Measurements from ENCODE around the gene ITPKB.

Gene ITPKB

GRCh38 chr1:226687426-226687825 lies 51.7 kb downstream of the ITPKB start:
- H3K4me3 ChIP-seq (ENCODE audit: low read depth, low read length) = no peak overlapping the region
- POLR2A ChIA-PET = no interaction called here
- DNase-seq (ENCODE audit: low read depth, low spot score) = no peak
- TF ChIP-seq, protein P1, sequence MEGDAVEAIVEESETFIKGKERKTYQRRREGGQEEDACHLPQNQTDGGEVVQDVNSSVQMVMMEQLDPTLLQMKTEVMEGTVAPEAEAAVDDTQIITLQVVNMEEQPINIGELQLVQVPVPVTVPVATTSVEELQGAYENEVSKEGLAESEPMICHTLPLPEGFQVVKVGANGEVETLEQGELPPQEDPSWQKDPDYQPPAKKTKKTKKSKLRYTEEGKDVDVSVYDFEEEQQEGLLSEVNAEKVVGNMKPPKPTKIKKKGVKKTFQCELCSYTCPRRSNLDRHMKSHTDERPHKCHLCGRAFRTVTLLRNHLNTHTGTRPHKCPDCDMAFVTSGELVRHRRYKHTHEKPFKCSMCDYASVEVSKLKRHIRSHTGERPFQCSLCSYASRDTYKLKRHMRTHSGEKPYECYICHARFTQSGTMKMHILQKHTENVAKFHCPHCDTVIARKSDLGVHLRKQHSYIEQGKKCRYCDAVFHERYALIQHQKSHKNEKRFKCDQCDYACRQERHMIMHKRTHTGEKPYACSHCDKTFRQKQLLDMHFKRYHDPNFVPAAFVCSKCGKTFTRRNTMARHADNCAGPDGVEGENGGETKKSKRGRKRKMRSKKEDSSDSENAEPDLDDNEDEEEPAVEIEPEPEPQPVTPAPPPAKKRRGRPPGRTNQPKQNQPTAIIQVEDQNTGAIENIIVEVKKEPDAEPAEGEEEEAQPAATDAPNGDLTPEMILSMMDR (IDR thresholded peaks at IDR 0.05; ENCODE audit: insufficient read depth, low read length, missing control alignments) = no peak
- CTCF ChIA-PET = interaction anchor here (0.8 to 1.6 kb wide), 7 partner anchors 9 to 56 kb away, joined by 3 to 7 read pairs (median 3); no protein-coding TSS in a partner anchor

DNA sequence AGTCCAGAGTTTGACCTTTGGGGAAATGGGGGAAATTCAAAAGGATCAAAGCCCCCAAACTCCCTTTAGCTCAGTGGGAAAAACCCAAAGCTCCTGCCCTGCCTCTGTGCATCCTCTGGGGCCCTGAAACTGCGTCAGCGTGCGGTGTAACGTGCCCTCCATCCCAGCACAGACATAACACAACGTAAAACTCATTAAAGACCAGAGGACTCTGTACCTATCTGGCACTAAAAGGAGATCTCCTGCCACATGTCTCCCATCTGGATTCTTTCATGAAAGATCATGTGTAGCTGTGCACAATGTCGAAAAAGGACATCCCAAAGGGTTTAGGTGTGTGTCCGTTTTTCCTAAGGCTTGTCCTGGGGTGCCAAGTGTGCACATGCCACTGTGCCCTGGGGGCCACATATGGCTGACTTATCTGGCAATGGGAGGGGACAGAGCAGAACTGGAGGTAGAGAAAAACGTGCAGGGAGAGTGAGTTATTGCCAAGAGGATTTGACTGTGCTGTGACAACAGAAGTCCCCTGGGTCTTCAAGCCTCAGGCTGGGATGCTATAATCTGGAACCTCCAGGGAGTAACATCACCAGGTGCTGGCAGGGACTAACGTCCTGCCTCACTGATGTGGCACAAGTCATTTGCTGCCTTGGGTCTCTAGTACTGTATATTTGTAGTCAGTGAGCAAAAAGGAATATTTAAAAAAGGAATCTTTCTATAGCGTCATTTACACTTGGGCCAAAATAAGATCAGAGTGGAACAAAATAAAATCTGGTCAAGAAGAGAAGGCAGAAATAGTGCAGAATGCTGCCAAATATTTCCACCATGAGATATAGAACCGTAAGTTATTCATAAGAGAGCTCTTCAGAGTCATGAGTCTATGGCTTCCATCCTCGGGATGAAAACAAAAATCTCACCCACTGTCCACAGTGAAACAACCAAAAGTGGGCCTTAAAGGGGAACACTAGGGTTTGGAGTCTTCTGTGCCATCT lies 52.3 kb downstream of the ITPKB start:
- CTCF ChIA-PET = interaction anchor here (0.8 to 1.7 kb wide), 5 partner anchors 9 to 55 kb away, joined by 3 to 4 read pairs (median 3); no protein-coding TSS in a partner anchor
- POLR2A ChIA-PET = no interaction called here
- no peak overlapping the region for H3K4me3 ChIP-seq (ENCODE audit: low read depth, low read length)
- DNase-seq (ENCODE audit: low read depth, low spot score) = no peak
- TF ChIP-seq, protein P1 (IDR thresholded peaks at IDR 0.05; ENCODE audit: insufficient read depth, low read length, missing control alignments) = no peak

DNA sequence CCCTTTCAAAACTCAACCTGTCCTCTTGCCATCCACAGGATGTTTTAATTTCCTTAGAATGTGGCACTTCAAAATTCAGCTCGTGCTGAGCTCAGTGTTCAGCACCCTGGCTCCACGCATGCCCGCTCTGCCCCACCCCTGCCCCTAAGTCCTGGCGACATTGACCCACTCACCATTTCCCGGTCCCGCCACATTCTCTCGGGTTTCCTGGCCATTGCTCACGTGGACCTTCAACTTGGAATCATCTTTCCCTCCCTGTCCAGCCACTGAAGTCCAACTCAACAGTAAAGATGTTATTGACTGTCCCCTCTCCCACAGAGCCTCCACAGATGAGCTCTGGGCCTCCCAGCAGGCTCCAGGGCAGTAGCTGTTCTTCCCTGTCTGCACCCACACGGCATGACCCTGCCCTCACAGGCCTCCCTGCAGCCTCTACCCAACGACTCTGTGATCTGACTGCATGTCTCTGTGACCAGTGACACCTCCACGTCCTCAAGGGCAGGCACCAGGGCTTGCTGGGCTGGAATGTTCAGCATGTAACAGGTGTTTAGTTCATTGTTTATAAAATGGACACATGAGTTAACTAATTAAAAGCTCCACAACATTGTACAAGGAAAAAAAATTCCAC lies 53.8 kb downstream of the ITPKB start:
- ChIA-PET CTCF (interaction anchor here (1.4 to 1.7 kb wide), 2 partner anchors 11 to 21 kb away, joined by 4 to 5 read pairs; no protein-coding TSS in a partner anchor), POLR2A (no interaction called here)
- no peak overlapping the region for H3K4me3 ChIP-seq (ENCODE audit: low read depth, low read length)
- DNase-seq (ENCODE audit: low read depth, low spot score) = no peak
- TF ChIP-seq, protein P1 (IDR thresholded peaks at IDR 0.05; ENCODE audit: insufficient read depth, low read length, missing control alignments) = no peak

DNA sequence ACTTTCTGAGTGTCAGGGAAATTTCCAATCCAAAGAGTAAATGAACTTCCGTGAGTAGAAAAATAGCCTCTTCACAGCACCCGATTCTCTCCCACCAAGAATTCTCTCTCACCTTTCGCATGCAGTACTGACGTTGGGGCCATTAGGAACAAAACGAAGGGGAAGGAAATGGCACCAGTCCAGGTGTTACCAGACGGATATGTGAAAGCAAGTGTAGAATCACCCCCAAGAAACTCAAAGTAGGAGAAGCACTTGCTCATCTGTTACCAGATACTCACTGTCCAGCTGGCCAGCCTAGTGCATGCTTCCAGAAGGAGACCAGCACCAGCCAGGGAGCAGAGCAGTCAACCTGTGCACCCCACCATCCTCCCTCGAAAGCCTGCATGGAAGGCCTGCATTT lies 55.1 kb downstream of the ITPKB start:
- H3K4me3 ChIP-seq (ENCODE audit: low read depth, low read length) = no peak overlapping the region
- ChIA-PET CTCF (no interaction called here), POLR2A (no interaction called here)
- TF ChIP-seq, protein P1 (IDR thresholded peaks at IDR 0.05; ENCODE audit: insufficient read depth, low read length, missing control alignments) = no peak
- DNase-seq (ENCODE audit: low read depth, low spot score) = no peak

GRCh38 chr1:226682871-226683814 lies 55.9 kb downstream of the ITPKB start:
- H3K4me3 ChIP-seq (ENCODE audit: low read depth, low read length) = no peak overlapping the region
- CTCF ChIA-PET = interaction anchor here (0.8 to 1.5 kb wide), 2 partner anchors 9 to 14 kb away, joined by 3 read pairs; no protein-coding TSS in a partner anchor
- POLR2A ChIA-PET = no interaction called here
- TF ChIP-seq, protein P1 (IDR thresholded peaks at IDR 0.05; ENCODE audit: insufficient read depth, low read length, missing control alignments) = no peak
- DNase-seq (ENCODE audit: low read depth, low spot score) = no peak

All from AG04449 (cell line).